Epithelial cell of esophagus (primary cell): ENCODE results near the gene NYNRIN.
"Not testable (repeated sequence)": the region's sequence is repeated elsewhere in the genome, so short reads cannot be mapped to it uniquely, and the experiment has no call there.

Experiments used
- DNase-seq: peaks from one replicate; pipeline ENCODE4 v3.0.0; 2010; ENCODE audit warnings: low read depth
- H3K4me3 ChIP-seq: 2 replicates; pipeline ENCODE4 v1.5.1; 2011; ENCODE audit warnings: mild to moderate bottlenecking, low read length, control low read depth
- TF ChIP-seq, protein P1 (sequence below): IDR thresholded peaks from 2 replicates; pipeline ENCODE4 v1.5.1; 2011; ENCODE audit warnings: low read depth, mild to moderate bottlenecking, low read length, control low read depth, inconsistent platforms; ENCODE audit not compliant: insufficient read depth; ENCODE audit errors: missing control alignments

NYNRIN gene

DNA sequence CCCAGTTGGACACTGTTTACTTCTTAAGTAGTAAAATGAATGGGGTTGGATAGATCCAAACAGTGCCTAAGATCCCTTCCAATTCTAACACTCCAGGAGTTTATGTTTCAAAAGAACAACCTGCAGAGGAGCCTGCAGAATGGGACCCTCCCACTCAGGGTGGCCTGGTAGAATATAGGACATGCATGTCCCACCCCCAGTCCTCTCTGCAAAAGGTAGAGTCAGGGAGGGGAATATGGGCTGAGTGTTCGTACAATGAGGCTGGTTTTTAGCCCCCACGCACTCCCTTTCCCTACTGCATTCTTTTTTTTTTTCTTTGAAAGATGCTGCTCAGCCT, 11.8 kb upstream of the NYNRIN start:
- H3K4me3 ChIP-seq, result no peak overlapping the region
- TF ChIP-seq, protein P1, sequence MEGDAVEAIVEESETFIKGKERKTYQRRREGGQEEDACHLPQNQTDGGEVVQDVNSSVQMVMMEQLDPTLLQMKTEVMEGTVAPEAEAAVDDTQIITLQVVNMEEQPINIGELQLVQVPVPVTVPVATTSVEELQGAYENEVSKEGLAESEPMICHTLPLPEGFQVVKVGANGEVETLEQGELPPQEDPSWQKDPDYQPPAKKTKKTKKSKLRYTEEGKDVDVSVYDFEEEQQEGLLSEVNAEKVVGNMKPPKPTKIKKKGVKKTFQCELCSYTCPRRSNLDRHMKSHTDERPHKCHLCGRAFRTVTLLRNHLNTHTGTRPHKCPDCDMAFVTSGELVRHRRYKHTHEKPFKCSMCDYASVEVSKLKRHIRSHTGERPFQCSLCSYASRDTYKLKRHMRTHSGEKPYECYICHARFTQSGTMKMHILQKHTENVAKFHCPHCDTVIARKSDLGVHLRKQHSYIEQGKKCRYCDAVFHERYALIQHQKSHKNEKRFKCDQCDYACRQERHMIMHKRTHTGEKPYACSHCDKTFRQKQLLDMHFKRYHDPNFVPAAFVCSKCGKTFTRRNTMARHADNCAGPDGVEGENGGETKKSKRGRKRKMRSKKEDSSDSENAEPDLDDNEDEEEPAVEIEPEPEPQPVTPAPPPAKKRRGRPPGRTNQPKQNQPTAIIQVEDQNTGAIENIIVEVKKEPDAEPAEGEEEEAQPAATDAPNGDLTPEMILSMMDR, result no peak
- DNase-seq, result no peak

DNA sequence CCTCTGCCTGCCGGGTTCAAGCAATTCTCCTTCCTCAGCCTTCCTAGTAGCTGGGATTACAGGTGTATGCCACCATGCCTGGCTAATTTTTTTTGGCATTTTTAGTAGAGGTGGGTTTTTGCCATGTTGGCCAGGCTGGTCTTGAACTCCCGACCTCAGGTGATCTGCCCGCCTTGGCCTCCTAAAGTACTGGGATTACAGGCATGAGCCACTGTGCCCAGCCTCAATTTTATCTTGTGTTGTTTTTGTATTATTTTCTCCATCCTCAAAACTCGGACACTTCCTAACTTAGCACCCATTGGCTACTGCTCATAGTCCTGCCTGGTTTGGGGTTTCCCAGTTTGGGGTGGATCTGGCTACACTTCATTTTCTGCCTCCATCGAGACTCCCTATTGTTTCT, 11.2 kb upstream of the NYNRIN start:
- H3K4me3 ChIP-seq, DNase-seq: not testable (repeated sequence)

DNA sequence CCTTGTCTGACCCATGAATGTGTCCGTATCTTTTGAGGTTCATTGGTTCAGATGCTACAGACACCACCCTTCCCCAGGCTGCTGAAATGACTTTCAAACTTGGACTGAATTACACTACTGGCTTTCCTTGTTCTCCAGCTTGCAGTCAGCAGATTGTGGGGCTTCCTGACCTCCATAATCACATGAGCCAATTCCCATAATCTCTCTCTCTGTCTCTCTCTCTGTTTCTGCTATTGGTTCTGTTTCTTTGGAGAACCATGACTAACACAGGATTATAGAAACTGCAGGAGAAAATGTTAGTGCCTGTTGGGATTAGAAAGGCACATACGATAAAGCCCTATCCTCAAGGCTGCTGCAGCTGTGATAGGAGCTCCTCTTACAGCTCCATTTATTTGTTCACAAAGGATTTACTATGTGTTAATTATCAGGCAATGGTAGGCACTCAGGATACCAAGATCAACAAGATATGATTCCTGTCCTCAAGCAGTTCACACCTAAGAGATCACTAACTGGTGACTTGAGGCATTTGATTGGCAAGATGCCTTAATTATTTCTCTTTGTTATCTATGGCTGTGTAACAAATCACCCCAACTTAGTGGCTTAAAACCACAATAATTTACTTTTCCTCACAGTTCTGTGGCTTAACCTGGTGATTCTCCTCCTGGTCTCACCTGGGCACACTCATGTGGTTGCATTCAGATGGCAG, 10.2 kb upstream of the NYNRIN start:
- no peak overlapping the region for H3K4me3 ChIP-seq
- DNase-seq, result no peak
- TF ChIP-seq, protein P1, result no peak

DNA sequence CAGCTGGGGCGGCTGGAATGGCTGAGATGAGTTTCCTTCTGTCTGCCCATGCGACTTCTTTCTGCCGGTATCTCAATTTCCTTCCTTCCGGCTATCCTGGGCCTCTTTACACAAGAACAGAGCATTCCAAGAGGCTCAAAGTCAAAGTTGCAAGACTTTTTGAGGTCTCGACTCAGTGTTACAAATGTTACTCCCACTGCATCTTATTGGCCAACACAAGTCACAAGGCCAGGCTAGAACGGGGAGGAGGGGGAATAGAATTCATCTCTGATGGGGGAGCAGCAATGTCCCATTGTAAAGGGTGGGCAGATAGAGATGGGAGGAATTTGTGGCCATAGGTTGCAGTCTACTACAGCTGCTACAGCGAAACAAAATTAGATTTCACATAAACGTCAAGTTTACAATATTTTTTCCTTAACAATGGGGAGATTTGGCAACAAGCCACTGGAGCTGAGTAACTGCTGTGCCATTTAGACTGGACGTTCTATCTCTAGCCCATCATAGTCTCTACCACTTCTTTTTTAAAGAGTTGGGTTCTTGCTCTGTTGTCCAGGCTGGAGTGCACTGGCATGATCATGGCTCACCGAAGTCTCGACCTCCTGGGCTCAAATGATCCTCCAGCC, 9.5 kb upstream of the NYNRIN start:
- DNase-seq, result peak; percentile 26
- H3K4me3 ChIP-seq, result no peak overlapping the region
- TF ChIP-seq, protein P1, result no peak

DNA sequence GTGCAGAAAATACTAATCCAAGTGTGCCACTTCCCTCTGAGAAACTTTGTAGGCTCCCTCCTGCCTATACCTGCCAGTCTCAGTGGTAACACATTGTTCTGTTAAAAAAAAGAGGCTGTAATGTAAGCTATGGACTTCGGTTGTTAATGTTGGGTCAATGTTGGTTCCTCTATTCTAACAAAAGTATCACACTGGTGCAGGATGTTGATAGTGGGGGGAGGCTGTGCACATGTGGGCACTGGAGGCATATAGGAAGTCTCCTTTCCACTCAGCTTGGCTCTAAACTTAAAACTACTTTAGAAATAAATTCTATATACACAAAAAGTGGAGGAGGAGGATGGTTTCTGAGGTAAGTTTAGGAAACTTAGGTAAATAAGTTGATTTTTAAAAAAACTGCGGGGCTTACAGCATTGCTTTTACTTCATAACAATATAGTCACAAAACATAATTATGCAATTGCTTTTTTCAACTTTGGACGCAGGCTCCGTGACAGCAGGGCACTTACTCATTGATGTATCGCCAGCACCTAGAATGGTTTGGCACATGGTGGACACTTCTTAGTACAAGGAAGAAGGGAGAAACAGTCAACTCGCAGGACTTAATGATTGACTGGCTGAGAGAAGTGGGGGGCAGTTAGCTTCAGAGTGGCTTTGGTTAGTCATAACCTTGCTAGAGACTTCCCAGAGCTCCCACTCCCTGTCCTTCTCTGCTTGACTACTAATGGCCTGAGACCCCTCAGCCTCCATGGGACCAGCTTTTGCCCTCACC, 7.9 kb upstream of the NYNRIN start:
- TF ChIP-seq, protein P1, result no peak
- DNase-seq, result peak; percentile 30
- no peak overlapping the region for H3K4me3 ChIP-seq

DNA sequence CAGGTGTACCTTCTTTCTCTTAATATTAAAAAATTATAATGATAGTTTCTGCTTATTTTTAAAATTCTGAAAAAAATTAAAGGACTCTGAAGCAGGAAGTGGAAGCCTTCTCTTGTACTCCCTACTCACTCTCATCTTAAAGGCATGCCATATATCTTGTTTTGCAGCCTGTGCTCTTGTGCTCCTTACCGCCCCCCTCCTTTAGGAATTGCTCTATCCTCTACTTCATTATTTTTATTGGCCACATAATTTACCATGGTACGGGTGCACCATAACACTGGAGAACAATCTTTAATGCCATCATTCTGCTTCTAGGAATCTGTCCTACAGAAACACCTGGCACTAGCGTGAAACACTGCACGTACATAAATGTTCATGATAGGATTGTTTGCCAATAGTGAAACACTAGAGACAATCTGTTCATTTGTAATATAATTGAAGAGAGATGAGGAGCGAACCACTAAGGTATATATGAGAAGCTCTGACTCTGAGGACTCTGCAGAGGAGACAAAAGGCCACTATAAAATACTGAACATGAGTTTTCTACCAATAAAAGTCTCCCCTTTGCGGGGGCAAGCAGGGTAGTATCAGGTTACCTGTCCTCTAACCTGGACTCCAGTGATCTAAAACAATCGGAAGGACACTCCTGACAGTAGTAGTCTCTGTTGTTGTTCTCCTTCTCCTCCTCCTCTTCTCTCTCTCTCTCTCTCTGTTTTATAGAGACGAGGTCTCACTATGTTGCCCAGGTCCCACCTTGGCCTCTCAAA, 6.3 kb upstream of the NYNRIN start:
- peak overlapping the region; percentile 25 for H3K4me3 ChIP-seq
- DNase-seq, result peak; percentile 93
- TF ChIP-seq, protein P1, result peak; percentile 49

DNA sequence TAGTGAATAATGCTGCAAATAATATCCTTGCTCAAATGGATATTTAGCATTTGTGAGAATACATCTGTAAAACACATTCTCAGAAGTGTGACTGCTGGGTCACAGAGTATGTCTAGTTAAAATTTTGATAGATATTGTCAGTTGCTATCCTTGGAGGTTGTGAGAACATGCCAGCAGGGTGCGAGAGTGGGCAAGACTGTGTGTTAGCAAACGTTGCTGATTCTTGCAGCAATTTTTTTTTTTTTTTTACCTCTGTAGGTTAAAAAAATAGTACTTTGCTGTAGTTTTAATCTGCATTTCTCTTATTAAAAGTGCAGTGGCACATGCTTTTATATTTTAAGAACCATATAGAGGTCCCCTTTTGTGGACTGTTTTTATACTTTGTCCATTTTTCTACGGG, 4.5 kb upstream of the NYNRIN start:
- peak; percentile 30 for DNase-seq
- H3K4me3 ChIP-seq, result no peak overlapping the region
- TF ChIP-seq, protein P1, result peak; percentile 30
